Chondrocyte (in vitro differentiated cells): ENCODE data around the gene TF. TPM values are rescaled to one million over a fixed set of nuclear protein-coding genes. Genes with fewer than 3 reads are reported as not detected.
"Not testable (repeated sequence)": the region's sequence is repeated elsewhere in the genome, so short reads cannot be mapped to it uniquely, and the experiment has no call there.

Experiments used
- DNase-seq: peaks from one replicate; pipeline ENCODE4 v3.0.0; 2021; ENCODE audit warnings: mixed read lengths, low spot score
- H3K27ac Mint-ChIP-seq: one replicate; pipeline ENCODE4 v1.8.0; 2021; ENCODE audit warnings: mild to moderate bottlenecking, moderate library complexity, mixed read lengths; ENCODE audit not compliant: unreplicated experiment
- H3K27me3 Mint-ChIP-seq: 2 replicates; pipeline ENCODE4 v1.8.0; 2021; ENCODE audit warnings: low read depth, mixed read lengths
- H3K36me3 Mint-ChIP-seq: 2 replicates; pipeline ENCODE4 v1.8.0; 2021; ENCODE audit warnings: low read depth, mixed read lengths
- H3K4me1 Mint-ChIP-seq: 2 replicates; pipeline ENCODE4 v1.8.0; 2021; ENCODE audit warnings: low read depth, mild to moderate bottlenecking, mixed read lengths
- H3K4me3 Mint-ChIP-seq: one replicate; pipeline ENCODE4 v1.8.0; 2021; ENCODE audit warnings: mild to moderate bottlenecking, moderate library complexity, mixed read lengths; ENCODE audit not compliant: unreplicated experiment
- H3K9me3 Mint-ChIP-seq: 2 replicates; pipeline ENCODE4 v1.8.0; 2021; ENCODE audit warnings: low read depth, mixed read lengths
- CTCF ChIP-seq: fragments of 200-600 bp; sonication (generic); IDR thresholded peaks from 2 replicates; pipeline ENCODE4 v1.5.0; 2021; ENCODE audit warnings: antibody characterized with exemption, mild to moderate bottlenecking, moderate library complexity
- total RNA-seq: library from RNA; stranded (reverse); gene quantifications from 3 replicates; pipeline ENCODE4 v1.2.1, GENCODE V29; 2021

TF gene
- total RNA-seq, 1 donor from 2014 or later, result 1.2 TPM

- Mint-ChIP-seq H3K4me1 (no peaks in the 10 kb centered on the region), H3K9me3 (no peaks in the 10 kb centered on the region), H3K4me3 (no peak overlapping the region), H3K27me3 (peaks cover 19% of the 10 kb centered on the region), H3K27ac (no peak overlapping the region), H3K36me3 (no peaks in the 10 kb centered on the region)
- no peak for TF ChIP-seq CTCF
- no peak for DNase-seq
Measured at GRCh38 chr3:133712017-133712416, 34.2 kb upstream of the TF start.

GRCh38 chr3:133713347-133713746, 32.8 kb upstream of the TF start:
- no peaks in the 10 kb centered on the region for H3K9me3 Mint-ChIP-seq
- no peak overlapping the region for H3K4me3 Mint-ChIP-seq
- no peak for DNase-seq
- no peaks in the 10 kb centered on the region for H3K36me3 Mint-ChIP-seq
- TF ChIP-seq CTCF, result no peak
- H3K27ac Mint-ChIP-seq, result no peak overlapping the region
- no peaks in the 10 kb centered on the region for H3K4me1 Mint-ChIP-seq
- peaks cover 15% of the 10 kb centered on the region for H3K27me3 Mint-ChIP-seq

GRCh38 chr3:133717424-133717823, 28.8 kb upstream of the TF start:
- no peak for TF ChIP-seq CTCF
- no peak overlapping the region for H3K4me3 Mint-ChIP-seq
- no peak overlapping the region for H3K27ac Mint-ChIP-seq
- H3K4me1 Mint-ChIP-seq, result no peaks in the 10 kb centered on the region
- H3K36me3 Mint-ChIP-seq, result peaks cover 13% of the 10 kb centered on the region
- no peak for DNase-seq
- H3K9me3 Mint-ChIP-seq, result peaks cover 28% of the 10 kb centered on the region
- H3K27me3 Mint-ChIP-seq, result peaks cover 16% of the 10 kb centered on the region

GRCh38 chr3:133722935-133723334, 23.3 kb upstream of the TF start:
- Mint-ChIP-seq H3K36me3 (peaks cover 20% of the 10 kb centered on the region), H3K9me3 (peaks cover 45% of the 10 kb centered on the region), H3K27me3 (peaks cover 16% of the 10 kb centered on the region), H3K4me3 (no peak overlapping the region), H3K27ac (no peak overlapping the region), H3K4me1 (no peaks in the 10 kb centered on the region)
- no peak for DNase-seq
- no peak for TF ChIP-seq CTCF

DNA sequence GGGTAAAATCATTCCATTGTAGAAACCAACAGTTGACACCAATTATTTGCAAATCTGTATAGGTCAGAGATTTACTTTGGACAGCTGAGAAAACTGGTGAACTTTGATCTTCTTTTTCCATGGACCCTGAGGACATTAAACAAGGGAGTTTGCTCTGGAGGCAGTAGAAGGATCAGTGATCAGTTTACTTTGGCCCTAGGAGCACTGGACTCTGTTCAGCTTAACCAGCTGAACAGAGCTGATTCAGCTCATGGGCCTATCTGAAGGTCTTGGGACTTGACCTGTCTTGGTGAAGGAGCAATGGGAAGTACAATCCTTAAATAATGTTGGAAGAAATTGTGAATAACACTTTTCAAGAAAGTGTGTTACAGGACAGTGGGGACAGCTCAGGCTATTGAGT, 15.2 kb upstream of the TF start:
- H3K9me3 Mint-ChIP-seq, result peaks cover 20% of the 10 kb centered on the region

GRCh38 chr3:133732231-133732630, 14.0 kb upstream of the TF start:
- DNase-seq, H3K4me3 Mint-ChIP-seq, H3K27ac Mint-ChIP-seq, H3K4me1 Mint-ChIP-seq: not testable (repeated sequence)
- H3K36me3 Mint-ChIP-seq, result peaks cover 10% of the 10 kb centered on the region
- H3K27me3 Mint-ChIP-seq, result peaks cover 22% of the 10 kb centered on the region
- peaks cover 22% of the 10 kb centered on the region for H3K9me3 Mint-ChIP-seq

More for the DNA sequence above, 15.2 kb upstream of the TF start:
- Mint-ChIP-seq H3K36me3 (peaks cover 7% of the 10 kb centered on the region), H3K4me3 (no peak overlapping the region), H3K4me1 (no peaks in the 10 kb centered on the region), H3K27ac (no peak overlapping the region), H3K27me3 (peaks cover 15% of the 10 kb centered on the region)
- no peak for DNase-seq
- no peak for TF ChIP-seq CTCF
